B cell (primary cell): ENCODE measurements around the gene BLOC1S1. TPM values are rescaled to one million over a fixed set of nuclear protein-coding genes. Genes with fewer than 3 reads are reported as not detected.

Experiments used
- ATAC-seq: fragments of 200-7000 bp; cut with Tn5 transposase; one replicate; pipeline ENCODE4 v1.10.0; 2021; ENCODE audit warnings: low read depth, mild to moderate bottlenecking, moderate number of reproducible peaks, moderate library complexity
- CTCF ChIA-PET: fragments of 350-600 bp; sonication (Branson Sonifier 250); formaldehyde crosslinking; loops from one replicate; lab custom pipeline; 2021; ENCODE audit warnings: antibody characterized with exemption, inconsistent platforms; lab: Charles Lee
- POLR2A ChIA-PET: fragments of 350-600 bp; sonication (Branson Sonifier 250); formaldehyde crosslinking; loops from one replicate; lab custom pipeline; 2021; ENCODE audit warnings: antibody characterized with exemption; lab: Charles Lee
- DNase-seq: peaks from one replicate; pipeline ENCODE4 v3.0.0; 2013
- H2AFZ ChIP-seq: 2 replicates; pipeline ENCODE4 v1.6.1; 2012; ENCODE audit warnings: mild to moderate bottlenecking, low read depth, low read length; ENCODE audit not compliant: insufficient read depth, poor library complexity, severe bottlenecking
- H3K27ac ChIP-seq, 2 donors: 1 replicate in 1 of 2; 2 replicates in 1 of 2; pipeline ENCODE4 v1.5.1; 2012 to 2013; ENCODE audit warnings: low read length in 2 of 2, mild to moderate bottlenecking in 2 of 2, moderate library complexity in 1 of 2
- H3K27me3 ChIP-seq, 4 experiments: fragments of 200-600 bp in 1 of 4; sonication (generic) in 1 of 4; replicated peaks in 1 of 4; 1 replicate in 2 of 4; 2 replicates in 2 of 4; pipeline versions ENCODE4 v1.6.1 to v1.7.0; 2013 to 2016; ENCODE audit warnings: low read length in 3 of 4, mild to moderate bottlenecking in 2 of 4, mixed read lengths in 1 of 4, moderate library complexity in 1 of 4; ENCODE audit not compliant: insufficient read depth in 4 of 4, control insufficient read depth in 3 of 4; ENCODE audit errors: control extremely low read depth in 1 of 4
- H3K36me3 ChIP-seq, 2 experiments: replicated peaks in 1 of 2; 1 replicate in 1 of 2; 2 replicates in 1 of 2; pipeline versions ENCODE4 v1.6.1 to v1.7.1; 2013; ENCODE audit warnings: low read length in 1 of 2; ENCODE audit not compliant: insufficient read depth in 2 of 2, control insufficient read depth in 1 of 2; ENCODE audit errors: control extremely low read depth in 1 of 2, extremely low read depth in 1 of 2
- H3K4me1 ChIP-seq, 2 donors: fragments of 200-600 bp in 1 of 2; sonication (generic) in 1 of 2; 1 replicate in 1 of 2; 2 replicates in 1 of 2; pipeline versions ENCODE4 v1.5.1 to v1.6.1; 2013 to 2017; ENCODE audit warnings: low read length in 2 of 2; ENCODE audit not compliant: control insufficient read depth in 2 of 2, insufficient read depth in 2 of 2
- H3K4me2 ChIP-seq: replicated peaks from 2 replicates; pipeline ENCODE3; 2012; ENCODE audit warnings: mild to moderate bottlenecking, low read depth, low read length; ENCODE audit not compliant: poor library complexity, severe bottlenecking
- H3K4me3 ChIP-seq, 5 experiments: fragments of 200-600 bp in 1 of 5; sonication (generic) in 1 of 5; 1 replicate in 3 of 5; 2 replicates in 2 of 5; pipeline versions ENCODE4 v1.5.1 to v1.7.0; 2011 to 2016; ENCODE audit warnings: low read length in 4 of 5, mild to moderate bottlenecking in 4 of 5, low read depth in 2 of 5, control low read depth in 1 of 5, moderate library complexity in 1 of 5; ENCODE audit not compliant: insufficient read depth in 1 of 5; ENCODE audit errors: control extremely low read depth in 1 of 5, extremely low read depth in 1 of 5
- H3K79me2 ChIP-seq: fragments of 200-600 bp; sonication (generic); one replicate; pipeline ENCODE4 v1.6.0; 2016; ENCODE audit warnings: low read length; ENCODE audit not compliant: control insufficient read depth, insufficient read depth
- H3K9ac ChIP-seq: fragments of 200-600 bp; sonication (generic); 2 replicates; pipeline ENCODE4 v1.6.1; 2017; ENCODE audit warnings: mild to moderate bottlenecking, low read length, moderate library complexity
- H3K9me3 ChIP-seq, 3 donors: one replicate each; pipeline versions ENCODE4 v1.6.1 to v1.7.1; 2013; ENCODE audit warnings: low read length in 2 of 3; ENCODE audit not compliant: control insufficient read depth in 2 of 3, insufficient read depth in 1 of 3; ENCODE audit errors: control extremely low read depth in 1 of 3
- H4K20me1 ChIP-seq: 2 replicates; pipeline ENCODE4 v1.6.0; 2012; ENCODE audit warnings: mild to moderate bottlenecking, low read length; ENCODE audit not compliant: insufficient read depth, control insufficient read depth, poor library complexity, severe bottlenecking
- H3K27ac Mint-ChIP-seq: one replicate; pipeline ENCODE4 v1.8.0; 2021; ENCODE audit warnings: mixed read lengths
- H3K27me3 Mint-ChIP-seq: one replicate; pipeline ENCODE4 v1.8.0; 2021; ENCODE audit warnings: mixed read lengths
- H3K4me1 Mint-ChIP-seq: one replicate; pipeline ENCODE4 v1.8.0; 2021; ENCODE audit warnings: mixed read lengths
- H3K4me3 Mint-ChIP-seq: one replicate; pipeline ENCODE4 v1.8.0; 2021; ENCODE audit warnings: mixed read lengths
- H3K9me3 Mint-ChIP-seq: one replicate; pipeline ENCODE4 v1.8.0; 2022; ENCODE audit warnings: mixed read lengths; ENCODE audit not compliant: insufficient read depth
- EZH2 ChIP-seq: IDR thresholded peaks from 2 replicates; pipeline ENCODE4 v1.6.1; 2012; ENCODE audit warnings: borderline replicate concordance, low read depth, mild to moderate bottlenecking, moderate library complexity, low read length; ENCODE audit not compliant: insufficient read depth, poor library complexity, severe bottlenecking
- WGBS: methylation state at CpG from one replicate; pipeline ENCODE4 v1.1.5; 2013; ENCODE audit warnings: missing lambda C conversion rate; ENCODE audit not compliant: insufficient coverage; 5-methylcytosine and 5-hydroxymethylcytosine counted together
- intact Hi-C: fragments of 100-400 bp; cut with micrococcal nuclease; formaldehyde crosslinking; loops from one replicate; pipeline ENCODE4 v1.10.0; 2022
- polyA plus RNA-seq: library from polyadenylated mRNA; depleted of rRNA; stranded (reverse); fragments of >200 nt; gene quantifications from 2 replicates; pipeline ENCODE4 v1.2.3, GENCODE V29; 2012
- total RNA-seq, 2 donors: library from RNA; stranded (reverse); fragments of 120-200 nt in 1 of 2; gene quantifications; 1 replicate in 1 of 2; 2 replicates in 1 of 2; pipeline versions ENCODE4 v1.2.3 to v1.2.4, GENCODE V29; 2013 to 2022
- TF ChIP-seq, protein P1 (sequence below): fragments of 200-600 bp; IDR thresholded peaks from one replicate; pipeline ENCODE4 v1.8.0; 2022; ENCODE audit warnings: antibody characterized with exemption, mild to moderate bottlenecking

The BLOC1S1 gene
- total and polyA plus RNA-seq, 2 donors (not counting 1 experiment from before 2014, with no cell fraction given) = 71.1 to 229 TPM

GRCh38 chr12:55679691-55680090 is 36.2 kb upstream of the BLOC1S1 start:
- H3K4me1 ChIP-seq = peaks cover 26 to 36% of the 10 kb centered on the region in 2 donors
- ChIA-PET POLR2A (no interaction called here), CTCF (no interaction called here)
- no peaks in the 10 kb centered on the region for H4K20me1 ChIP-seq
- no peak overlapping the region for H3K27ac Mint-ChIP-seq
- no peaks in the 10 kb centered on the region for H3K79me2 ChIP-seq
- ATAC-seq (no peak), DNase-seq (no peak)
- no peaks in the 10 kb centered on the region for H3K27me3 Mint-ChIP-seq
- H3K4me3 ChIP-seq = no peak overlapping the region
- TF ChIP-seq EZH2 = no peak
- TF ChIP-seq, protein P1, sequence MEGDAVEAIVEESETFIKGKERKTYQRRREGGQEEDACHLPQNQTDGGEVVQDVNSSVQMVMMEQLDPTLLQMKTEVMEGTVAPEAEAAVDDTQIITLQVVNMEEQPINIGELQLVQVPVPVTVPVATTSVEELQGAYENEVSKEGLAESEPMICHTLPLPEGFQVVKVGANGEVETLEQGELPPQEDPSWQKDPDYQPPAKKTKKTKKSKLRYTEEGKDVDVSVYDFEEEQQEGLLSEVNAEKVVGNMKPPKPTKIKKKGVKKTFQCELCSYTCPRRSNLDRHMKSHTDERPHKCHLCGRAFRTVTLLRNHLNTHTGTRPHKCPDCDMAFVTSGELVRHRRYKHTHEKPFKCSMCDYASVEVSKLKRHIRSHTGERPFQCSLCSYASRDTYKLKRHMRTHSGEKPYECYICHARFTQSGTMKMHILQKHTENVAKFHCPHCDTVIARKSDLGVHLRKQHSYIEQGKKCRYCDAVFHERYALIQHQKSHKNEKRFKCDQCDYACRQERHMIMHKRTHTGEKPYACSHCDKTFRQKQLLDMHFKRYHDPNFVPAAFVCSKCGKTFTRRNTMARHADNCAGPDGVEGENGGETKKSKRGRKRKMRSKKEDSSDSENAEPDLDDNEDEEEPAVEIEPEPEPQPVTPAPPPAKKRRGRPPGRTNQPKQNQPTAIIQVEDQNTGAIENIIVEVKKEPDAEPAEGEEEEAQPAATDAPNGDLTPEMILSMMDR = no peak
- intact Hi-C loops = no loop called here
- H3K27ac ChIP-seq = no peak overlapping the region
- no peaks in the 10 kb centered on the region for H3K9me3 Mint-ChIP-seq
- H3K36me3 ChIP-seq = no peaks in the 10 kb centered on the region
- H3K27me3 ChIP-seq = no peaks in the 10 kb centered on the region
- H3K4me3 Mint-ChIP-seq = no peak overlapping the region
- H3K9ac ChIP-seq = no peak overlapping the region
- 96% methylated on average over 4 of the region's 5 CpGs for WGBS
- H2AFZ ChIP-seq = no peak overlapping the region
- no peaks in the 10 kb centered on the region for H3K9me3 ChIP-seq
- no peak overlapping the region for H3K4me2 ChIP-seq
- peaks cover 34% of the 10 kb centered on the region for H3K4me1 Mint-ChIP-seq

- peak overlapping the region; percentile 3 for H3K9ac ChIP-seq
- peak overlapping the region; percentile 83 for H3K4me3 Mint-ChIP-seq
- H3K27me3 Mint-ChIP-seq = no peaks in the 10 kb centered on the region
- no peaks in the 10 kb centered on the region for H3K9me3 Mint-ChIP-seq
- ATAC-seq (peak; percentile 49), DNase-seq (no peak)
- TF ChIP-seq, protein P1 = no peak
- TF ChIP-seq EZH2 = no peak
- H3K4me1 ChIP-seq = peaks cover 23 to 35% of the 10 kb centered on the region in 2 donors
- peak overlapping the region; percentile 64 for H3K4me2 ChIP-seq
- intact Hi-C loops = no loop called here
- ChIA-PET CTCF (interaction anchor here (0.8 to 2.6 kb wide), 7 partner anchors 9 to 39 kb away, joined by 3 to 25 read pairs (median 4); partner anchors contain the start of genes BLOC1S1 and ITGA7), POLR2A (interaction anchor here (0.9 kb wide), 1 partner anchor 365 kb away, joined by 3 read pairs; no protein-coding TSS in a partner anchor)
- H3K9me3 ChIP-seq = no peaks in the 10 kb centered on the region
- H3K27ac ChIP-seq = no peak overlapping the region
- H3K79me2 ChIP-seq = no peaks in the 10 kb centered on the region
- no peaks in the 10 kb centered on the region for H3K27me3 ChIP-seq
- whole genome bisulfite sequencing = 16% methylated on average over 15 of the region's 17 CpGs
- H2AFZ ChIP-seq = peak overlapping the region; percentile 62
- no peaks in the 10 kb centered on the region for H3K36me3 ChIP-seq
- H3K4me3 ChIP-seq = peak overlapping the region in 4 of 5 experiments; percentile 10 to 42 (median 38)
- peaks cover 31% of the 10 kb centered on the region for H3K4me1 Mint-ChIP-seq
- H3K27ac Mint-ChIP-seq = peak overlapping the region; percentile 76
- H4K20me1 ChIP-seq = no peaks in the 10 kb centered on the region
These were observed 34.4 kb upstream of the BLOC1S1 start for GRCh38 chr12:55681142-55682077.
